Panc1 (cell line): Measurements from ENCODE around the gene ISCA1. TPM values are rescaled to one million over a fixed set of nuclear protein-coding genes. Genes with fewer than 3 reads are reported as not detected.

ENCODE experiments used
- ATAC-seq: fragments of 200-7000 bp; cut with Tn5 transposase; 2 replicates; pipeline ENCODE4 v1.9.1; 2020; ENCODE audit warnings: mild to moderate bottlenecking, moderate library complexity
- BruUV-seq: library from RNA; stranded (reverse); fragments of 400-500 nt; replicated peaks from 2 replicates; lab custom pipeline; 2021; lab: Mats Ljungman, UMichigan
- CTCF ChIA-PET: fragments of 300-600 bp; sonication (Branson Sonifier 250); formaldehyde crosslinking; loops from one replicate; lab custom pipeline; 2022; ENCODE audit warnings: antibody characterized with exemption; lab: Charles Lee
- POLR2A ChIA-PET: fragments of 300-600 bp; sonication (Branson Sonifier 250); formaldehyde crosslinking; loops from one replicate; lab custom pipeline; 2022; ENCODE audit warnings: antibody characterized with exemption; lab: Charles Lee
- DNase-seq: peaks from one replicate; pipeline ENCODE4 v3.0.0-alpha.2; 2010; ENCODE audit warnings: low read depth, low spot score
- H3K27ac ChIP-seq: 2 replicates; pipeline ENCODE4 v1.5.1; 2011; ENCODE audit warnings: mild to moderate bottlenecking, low read length, inconsistent platforms
- H3K27me3 ChIP-seq: fragments of 200-500 bp; sonication (Bioruptor generic); 2 replicates; pipeline ENCODE4 v1.6.0; 2014; ENCODE audit warnings: low read length, inconsistent platforms; ENCODE audit not compliant: control insufficient read depth, insufficient read depth
- H3K36me3 ChIP-seq: fragments of 200-500 bp; sonication (Bioruptor generic); 2 replicates; pipeline ENCODE4 v1.5.1; 2014; ENCODE audit warnings: inconsistent platforms, mild to moderate bottlenecking, low read length, moderate library complexity; ENCODE audit not compliant: control insufficient read depth, insufficient read depth
- H3K4me1 ChIP-seq: 2 replicates; pipeline ENCODE4 v1.5.1; 2011; ENCODE audit warnings: inconsistent platforms, mild to moderate bottlenecking, low read length, moderate library complexity; ENCODE audit not compliant: control insufficient read depth, insufficient read depth
- H3K4me3 ChIP-seq, 2 experiments: 2 replicates each; pipeline ENCODE4 v1.5.1; 2011 to 2012; ENCODE audit warnings: low read depth in 2 of 2, low read length in 2 of 2, mild to moderate bottlenecking in 2 of 2, inconsistent platforms in 1 of 2, moderate library complexity in 1 of 2
- H3K9me3 ChIP-seq: fragments of 200-500 bp; sonication (Bioruptor generic); 2 replicates; pipeline ENCODE4 v1.5.1; 2014; ENCODE audit warnings: low read depth, mild to moderate bottlenecking, inconsistent platforms, low read length, moderate library complexity; ENCODE audit not compliant: control insufficient read depth, insufficient read depth
- CTCF ChIP-seq: fragments of 450-650 bp; IDR thresholded peaks from 2 replicates; pipeline ENCODE4 v1.5.1; 2017; ENCODE audit warnings: mild to moderate bottlenecking
- POLR2AphosphoS5 ChIP-seq: IDR thresholded peaks from 2 replicates; pipeline ENCODE4 v1.6.1; 2012; ENCODE audit warnings: mild to moderate bottlenecking, low read depth, low read length, moderate library complexity
- REST ChIP-seq, 2 experiments: IDR thresholded peaks; 2 replicates each; pipeline ENCODE4 v1.6.1; 2011 to 2012; ENCODE audit warnings: low read depth in 2 of 2, control low read depth in 1 of 2, low read length in 1 of 2, mild to moderate bottlenecking in 1 of 2, moderate library complexity in 1 of 2; ENCODE audit not compliant: insufficient read depth in 1 of 2
- SIN3A ChIP-seq: IDR thresholded peaks from 2 replicates; pipeline ENCODE4 v1.6.1; 2012; ENCODE audit warnings: low read depth, mild to moderate bottlenecking, low read length, moderate library complexity, borderline replicate concordance; ENCODE audit not compliant: insufficient read depth
- TCF7L2 ChIP-seq: IDR thresholded peaks from 2 replicates; pipeline ENCODE4 v1.6.1; 2011; ENCODE audit warnings: mild to moderate bottlenecking, low read depth, low read length, inconsistent platforms
- in situ Hi-C: cut with HindIII; loops from 2 replicates; pipeline ENCODE4 v1.10.0; 2016; ENCODE audit warnings: low sequenced_read_pairs, low pct_unique_long_range_greater_than_20kb
- intact Hi-C: fragments of 100-400 bp; cut with micrococcal nuclease; formaldehyde crosslinking; loops from one replicate; pipeline ENCODE4 v1.10.0; 2022; ENCODE audit not compliant: unreplicated experiment
- total RNA-seq: library from RNA; stranded (reverse); gene quantifications from one replicate; pipeline ENCODE4 v1.2.1, GENCODE V29; 2021; ENCODE audit not compliant: unreplicated experiment

The ISCA1 gene
- total RNA-seq, 1 experiment from 2014 or later: 19.9 TPM

- Histone ChIP-seq H3K27ac (no peak within 1 kb of the TSS), H3K36me3 (no peaks in the 10 kb centered on the region), H3K27me3 (no peaks in the 10 kb centered on the region), H3K4me1 (no peaks in the 10 kb centered on the region), H3K9me3 (no peaks in the 10 kb centered on the region), H3K4me3 (no peak within 1 kb of the TSS)
- ChIA-PET POLR2A (no interaction called here), CTCF (no interaction called here)
- TF ChIP-seq POLR2AphosphoS5 (no peak), TCF7L2 (no peak), SIN3A (no peak)
- DNase-seq: no peak
- intact Hi-C loops (no loop called here), in situ Hi-C loops (no loop called here)
- no peak for ATAC-seq
- BruUV-seq: no TSS peak
Measured at GRCh38 chr9:86259557-86259956, 22.8 kb downstream of the ISCA1 start, which contains the start of gene C9orf153. Gene C9orf153 (minus strand): TSS chr9:86259657. CDS start chr9:86229603, 30,054 bp downstream.

- CTCF ChIA-PET: no interaction called here
- ATAC-seq: no peak
Measured at GRCh38 chr9:86257391-86257790, 24.9 kb downstream of the ISCA1 start.

GRCh38 chr9:86256653-86257052, 25.7 kb downstream of the ISCA1 start:
- Histone ChIP-seq H3K27ac (no peak overlapping the region), H3K36me3 (no peaks in the 10 kb centered on the region), H3K27me3 (no peaks in the 10 kb centered on the region), H3K4me1 (no peaks in the 10 kb centered on the region), H3K9me3 (no peaks in the 10 kb centered on the region), H3K4me3 (no peak overlapping the region)
- ATAC-seq (no peak), DNase-seq (no peak)
- intact Hi-C loops (no loop called here), in situ Hi-C loops (no loop called here)
- ChIA-PET POLR2A (no interaction called here), CTCF (no interaction called here)
- TF ChIP-seq TCF7L2 (no peak), POLR2AphosphoS5 (no peak)
- BruUV-seq: no TSS peak

More at GRCh38 chr9:86257391-86257790, 24.9 kb downstream of the ISCA1 start:
- no peak for TF ChIP-seq POLR2AphosphoS5
- TF ChIP-seq SIN3A: no peak
- no peak for TF ChIP-seq CTCF
- TF ChIP-seq TCF7L2: no peak
- Histone ChIP-seq H3K9me3 (no peaks in the 10 kb centered on the region), H3K36me3 (no peaks in the 10 kb centered on the region), H3K27me3 (no peaks in the 10 kb centered on the region), H3K27ac (no peak overlapping the region), H3K4me1 (no peaks in the 10 kb centered on the region), H3K4me3 (no peak overlapping the region)
- DNase-seq: no peak
- in situ Hi-C loops (no loop called here), intact Hi-C loops (no loop called here)
- no TSS peak for BruUV-seq
- POLR2A ChIA-PET: no interaction called here

- Histone ChIP-seq H3K27me3 (no peaks in the 10 kb centered on the region), H3K27ac (no peak overlapping the region), H3K4me3 (no peak overlapping the region), H3K4me1 (no peaks in the 10 kb centered on the region), H3K36me3 (no peaks in the 10 kb centered on the region), H3K9me3 (no peaks in the 10 kb centered on the region)
- TF ChIP-seq CTCF: no peak
- no peak for TF ChIP-seq POLR2AphosphoS5
- no peak for TF ChIP-seq TCF7L2
- no peak for TF ChIP-seq SIN3A
- no peak for TF ChIP-seq REST (IDR thresholded peaks at IDR 0.05; ENCODE audit: insufficient read depth in 1 of 2, low read depth in 2 of 2, low read length in 1 of 2)
- in situ Hi-C loops (no loop called here), intact Hi-C loops (no loop called here)
- CTCF ChIA-PET: no interaction called here
- ATAC-seq (no peak), DNase-seq (no peak)
- no TSS peak for BruUV-seq
- POLR2A ChIA-PET: no interaction called here
Measured at GRCh38 chr9:86253577-86253976, 28.8 kb downstream of the ISCA1 start.
